ENCODE data around the gene CUL3. TPM values are rescaled to one million over a fixed set of nuclear protein-coding genes. Genes with fewer than 3 reads are reported as not detected.
A peak's percentile ranks its signal among the peaks of the same experiment; 100 is the strongest.
"Not testable (repeated sequence)": the region's sequence is repeated elsewhere in the genome, so short reads cannot be mapped to it uniquely, and the experiment has no call there.

The CUL3 gene
- total and polyA plus RNA-seq, 2 of the 13 experiments (the other 11 are each of a cell fraction or from before 2014, with no cell fraction given): 33.2 to 62.3 TPM

- H4K20me1 ChIP-seq (ENCODE audit: insufficient read depth, low read length); FAIRE-seq; H3K4me2 ChIP-seq (ENCODE audit: low read depth, low read length); H3K9ac ChIP-seq (ENCODE audit: insufficient read depth, low read depth, low read length); H3K4me3 ChIP-seq (replicated peaks in 1 of 3; ENCODE audit: insufficient read depth in 1 of 3, low read depth in 2 of 3, low read length in 3 of 3); H3K27ac ChIP-seq (ENCODE audit: extremely low read length, insufficient read depth, low read length); POLR2A ChIA-PET; H2AFZ ChIP-seq (ENCODE audit: low read length); in situ Hi-C loops (cut with HindIII; ENCODE audit: extremely low pct_ligation_motif_present, low pct_unique_long_range_greater_than_20kb); H3K27me3 ChIP-seq (ENCODE audit: control insufficient read depth in 1 of 2, insufficient read depth in 2 of 2, low read length in 2 of 2); DNase-seq (ENCODE audit: low spot score); H3K9me3 ChIP-seq (ENCODE audit: low read length); BruUV-seq (replicated peaks); CTCF ChIA-PET (ENCODE audit: low intra/inter-chr PET ratio, low total read pairs); ATAC-seq: not testable (repeated sequence)
- Histone ChIP-seq H3K79me2 (ENCODE audit: insufficient read depth, low read length) (peaks cover 12% of the 10 kb centered on the region), H3K4me1 (ENCODE audit: insufficient read depth, low read length) (peaks cover 43% of the 10 kb centered on the region), H3K36me3 (replicated peaks in 1 of 2; ENCODE audit: control insufficient read depth in 1 of 2, insufficient read depth in 2 of 2, low read length in 2 of 2) (peaks cover 1 to 11% of the 10 kb centered on the region in 2 experiments; a peak in 3 of 5 replicates)
- intact Hi-C loops (cut with micrococcal nuclease; ENCODE audit: unreplicated experiment): loop anchor here (5.0 kb wide), 1 partner anchor 99 kb away; the partner anchor contains the start of gene CUL3
- TF ChIP-seq ZFP90 (CRISPR knock-in tag; IDR thresholded peaks at IDR 0.05; ENCODE audit: borderline replicate concordance): peak; percentile 93; the same call in 1 of the 2 replicates
- over 99% methylated on average over 4 of the region's 4 CpGs for WGBS (ENCODE audit: low lambda C conversion rate)
Observed at GRCh38 chr2:224487940-224488339, 97.2 kb downstream of the CUL3 start.

GRCh38 chr2:224485081-224486014 lies 99.8 kb downstream of the CUL3 start:
- H3K79me2 ChIP-seq (ENCODE audit: insufficient read depth, low read length): peaks cover 12% of the 10 kb centered on the region
- H3K9me3 ChIP-seq (ENCODE audit: low read length); H2AFZ ChIP-seq (ENCODE audit: low read length); CTCF ChIA-PET (ENCODE audit: low intra/inter-chr PET ratio, low total read pairs); H3K27me3 ChIP-seq (ENCODE audit: control insufficient read depth in 1 of 2, insufficient read depth in 2 of 2, low read length in 2 of 2); in situ Hi-C loops (cut with HindIII; ENCODE audit: extremely low pct_ligation_motif_present, low pct_unique_long_range_greater_than_20kb); BruUV-seq (replicated peaks); H4K20me1 ChIP-seq (ENCODE audit: insufficient read depth, low read length); FAIRE-seq: not testable (repeated sequence)
- DNase-seq (ENCODE audit: low spot score): peak; percentile 93
- H3K27ac ChIP-seq (ENCODE audit: extremely low read length, insufficient read depth, low read length): peak overlapping the region; percentile 56
- WGBS (ENCODE audit: low lambda C conversion rate): 58% methylated on average over 13 of the region's 18 CpGs
- intact Hi-C loops (cut with micrococcal nuclease; ENCODE audit: unreplicated experiment): loop anchor here (5.0 kb wide), 1 partner anchor 102 kb away; the partner anchor contains the start of gene CUL3
- H3K9ac ChIP-seq (ENCODE audit: insufficient read depth, low read depth, low read length): peak overlapping the region; percentile 26; the same call in 1 of the 2 replicates
- POLR2A ChIA-PET: interaction anchor here (1.0 to 1.4 kb wide), 6 partner anchors 16 to 338 kb away, joined by 3 to 11 read pairs (median 4); partner anchors contain the start of gene CUL3
- peaks cover 4 to 10% of the 10 kb centered on the region in 2 experiments; a peak in 4 of 5 replicates for H3K36me3 ChIP-seq (replicated peaks in 1 of 2; ENCODE audit: control insufficient read depth in 1 of 2, insufficient read depth in 2 of 2, low read length in 2 of 2)
- peak overlapping the region; percentile 53 for H3K4me2 ChIP-seq (ENCODE audit: low read depth, low read length)
- 0 out of 6 replicates have a peak overlapping the region, but pooled peaks of 1 of the 3 experiments have one; percentile 7 for H3K4me3 ChIP-seq (replicated peaks in 1 of 3; ENCODE audit: insufficient read depth in 1 of 3, low read depth in 2 of 3, low read length in 3 of 3)
- peak; percentile 98 for ATAC-seq
- H3K4me1 ChIP-seq (ENCODE audit: insufficient read depth, low read length): peaks cover 31% of the 10 kb centered on the region
- TF ChIP-seq FOXK1 (CRISPR knock-in tag; IDR thresholded peaks at IDR 0.05; ENCODE audit: borderline replicate concordance, low read depth): peak; percentile 89
- peak; percentile 81; the same call in 1 of the 2 replicates for TF ChIP-seq IKZF5 (CRISPR knock-in tag; IDR thresholded peaks at IDR 0.05)
- peak; percentile 59 for TF ChIP-seq MED1 (CRISPR knock-in tag; IDR thresholded peaks at IDR 0.05)
- TF ChIP-seq JUN (CRISPR knock-in tag; IDR thresholded peaks at IDR 0.05): peak; percentile 71; the same call in 1 of the 2 replicates
- peak; percentile 72; the same call in 1 of the 2 replicates for TF ChIP-seq ZGPAT (CRISPR knock-in tag; IDR thresholded peaks at IDR 0.05)
- TF ChIP-seq ZNF253 (CRISPR knock-in tag; IDR thresholded peaks at IDR 0.05; ENCODE audit: borderline replicate concordance): peak; percentile 76; the same call in 1 of the 2 replicates
- TF ChIP-seq RAD21 (CRISPR knock-in tag; IDR thresholded peaks at IDR 0.05): peak; percentile 43; the same call in 1 of the 2 replicates
- TF ChIP-seq ZNF333 (CRISPR knock-in tag; IDR thresholded peaks at IDR 0.05; ENCODE audit: borderline replicate concordance): 0 out of 2 replicates have a peak, but pooled peaks have one; percentile 53
- peak; percentile 83 for TF ChIP-seq POGK (CRISPR knock-in tag; conservative IDR thresholded peaks at IDR 0.05)
